Fibroblast of skin of back (primary cell): Measurements from ENCODE around the gene HIRIP3.
"Not testable (repeated sequence)": the region's sequence is repeated elsewhere in the genome, so short reads cannot be mapped to it uniquely, and the experiment has no call there.

ENCODE experiments used
- DNase-seq: peaks from one replicate; pipeline ENCODE4 v3.0.0-alpha.2; 2013

Gene HIRIP3

GRCh38 chr16:30015450-30015849 is 20.0 kb upstream of the HIRIP3 start:
- DNase-seq = not testable (repeated sequence)

GRCh38 chr16:30012598-30012997 is 17.2 kb upstream of the HIRIP3 start:
- not testable (repeated sequence) for DNase-seq

- DNase-seq = peak; percentile 19
Observed at GRCh38 chr16:30011714-30012504, 16.5 kb upstream of the HIRIP3 start.

GRCh38 chr16:30010844-30011713 is 15.7 kb upstream of the HIRIP3 start, which contains the start of gene DOC2A:
TSS of gene DOC2A (minus strand) at chr16:30011027. CDS start at chr16:30010222, 805 bp downstream.
- DNase-seq = no peak

GRCh38 chr16:30009990-30010843 is 14.8 kb upstream of the HIRIP3 start:
- DNase-seq = no peak

- DNase-seq = no peak
Observed at GRCh38 chr16:30009085-30009862, 13.9 kb upstream of the HIRIP3 start.

- no peak for DNase-seq
Observed at GRCh38 chr16:30007378-30007895, 12.0 kb upstream of the HIRIP3 start.

- DNase-seq = no peak
Observed at GRCh38 chr16:30006659-30007377, 11.4 kb upstream of the HIRIP3 start.

- no peak for DNase-seq
Observed at GRCh38 chr16:30006095-30006473, 10.7 kb upstream of the HIRIP3 start.

GRCh38 chr16:30005341-30006094 is 10.1 kb upstream of the HIRIP3 start:
- peak; percentile 46 for DNase-seq

- DNase-seq = no peak
Observed at GRCh38 chr16:30004811-30005242, 9.4 kb upstream of the HIRIP3 start.

GRCh38 chr16:30004424-30004776 is 9.0 kb upstream of the HIRIP3 start:
- DNase-seq = no peak

GRCh38 chr16:30003670-30004423 is 8.4 kb upstream of the HIRIP3 start:
- no peak for DNase-seq

GRCh38 chr16:30002614-30003346 is 7.4 kb upstream of the HIRIP3 start:
- DNase-seq = no peak

- no peak for DNase-seq
Observed at GRCh38 chr16:30000735-30001631, 5.6 kb upstream of the HIRIP3 start.

GRCh38 chr16:29999605-30000004 is 4.2 kb upstream of the HIRIP3 start:
- DNase-seq = no peak

GRCh38 chr16:29996766-29997250 is 1.4 kb upstream of the HIRIP3 start:
- DNase-seq = no peak
